HPDE6-E6E7 (cell line): ENCODE results near the gene CIAO2B.

ENCODE experiments used
- DNase-seq: peaks from one replicate; pipeline ENCODE4 v3.0.0; 2011; ENCODE audit warnings: missing footprints; ENCODE audit errors: extremely low spot score

Gene CIAO2B

DNA sequence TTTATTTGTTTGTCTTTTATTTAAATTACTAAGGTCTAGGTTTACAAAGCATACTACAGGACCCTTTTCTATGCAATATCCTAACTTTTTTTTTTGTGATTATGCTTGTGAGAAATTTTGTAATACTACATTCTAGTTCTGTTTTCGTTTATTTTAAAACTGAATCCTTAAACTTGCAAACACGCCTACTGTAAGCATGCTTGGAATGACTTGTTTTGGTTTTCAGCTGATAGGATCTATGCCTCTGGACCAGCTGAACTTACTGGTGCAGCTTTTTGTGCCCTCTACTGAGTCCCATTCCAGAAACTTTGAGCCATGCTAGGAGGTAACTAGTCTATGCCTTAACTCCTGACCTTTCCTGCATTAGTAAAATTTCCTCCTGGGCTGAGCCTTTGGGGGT is 47.9 kb downstream of the CIAO2B start:
- no peak for DNase-seq

DNA sequence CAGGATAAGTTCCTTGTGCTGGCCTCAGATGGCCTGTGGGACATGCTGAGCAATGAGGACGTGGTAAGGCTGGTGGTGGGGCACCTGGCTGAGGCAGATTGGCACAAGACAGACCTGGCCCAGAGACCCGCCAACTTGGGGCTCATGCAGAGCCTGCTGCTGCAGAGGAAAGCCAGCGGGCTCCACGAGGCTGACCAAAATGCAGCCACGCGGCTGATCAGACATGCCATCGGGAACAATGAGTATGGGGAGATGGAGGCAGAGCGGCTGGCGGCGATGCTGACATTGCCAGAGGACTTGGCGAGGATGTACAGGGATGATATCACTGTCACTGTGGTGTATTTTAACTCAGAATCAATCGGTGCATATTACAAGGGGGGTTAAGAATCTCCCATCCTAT is 48.7 kb downstream of the CIAO2B start:
- no peak for DNase-seq

GRCh38 chr16:66882702-66883101 is 51.5 kb downstream of the CIAO2B start:
- DNase-seq, result no peak
